GM12801 (cell line): Measurements from ENCODE around the gene RNF25.

ENCODE experiments used
- CTCF ChIP-seq: IDR thresholded peaks from one replicate; pipeline ENCODE4 v1.5.1; 2011; ENCODE audit warnings: control low read depth; ENCODE audit not compliant: insufficient read length; ENCODE audit errors: extremely low read depth

The RNF25 gene

GRCh38 chr2:218655751-218656150, 16.1 kb downstream of the RNF25 start:
- TF ChIP-seq CTCF: no peak

GRCh38 chr2:218648787-218649100, 23.1 kb downstream of the RNF25 start:
- no peak for TF ChIP-seq CTCF

- TF ChIP-seq CTCF: no peak
Observed at GRCh38 chr2:218648088-218648786, 23.6 kb downstream of the RNF25 start.

GRCh38 chr2:218645126-218645525, 26.7 kb downstream of the RNF25 start:
- TF ChIP-seq CTCF: no peak

GRCh38 chr2:218644721-218645120, 27.1 kb downstream of the RNF25 start:
- no peak for TF ChIP-seq CTCF

GRCh38 chr2:218643751-218644310, 28.0 kb downstream of the RNF25 start:
- no peak for TF ChIP-seq CTCF

GRCh38 chr2:218642786-218643185, 29.0 kb downstream of the RNF25 start:
- TF ChIP-seq CTCF: no peak
